ENCODE measurements around the gene ZNF423. TPM values are rescaled to one million over a fixed set of nuclear protein-coding genes. Genes with fewer than 3 reads are reported as not detected.

The ZNF423 gene
- total RNA-seq, 4 donors from 2014 or later: 4.1 to 20.2 (median 10.3) TPM

DNA sequence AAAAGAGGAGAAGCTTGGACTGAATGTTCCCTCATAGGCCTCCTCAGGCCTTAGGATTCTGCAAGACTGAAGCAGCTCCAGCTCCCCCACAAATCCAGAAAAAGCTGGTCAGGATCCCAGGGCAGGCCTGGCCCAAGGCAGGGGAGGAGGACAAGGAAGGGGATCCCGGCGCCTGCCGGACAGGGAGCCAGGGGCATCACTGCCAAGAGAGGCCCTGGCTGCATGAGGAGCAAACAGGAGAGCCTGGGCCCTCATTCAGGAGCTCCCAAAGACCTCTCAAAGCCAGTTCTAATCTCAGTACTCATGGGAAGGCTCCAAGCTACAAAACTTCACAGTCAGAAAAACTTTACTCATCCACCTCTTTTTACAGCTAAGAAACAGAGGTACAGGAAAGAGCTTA lies 67.3 kb downstream of the ZNF423 start:
- TF ChIP-seq, protein P1, sequence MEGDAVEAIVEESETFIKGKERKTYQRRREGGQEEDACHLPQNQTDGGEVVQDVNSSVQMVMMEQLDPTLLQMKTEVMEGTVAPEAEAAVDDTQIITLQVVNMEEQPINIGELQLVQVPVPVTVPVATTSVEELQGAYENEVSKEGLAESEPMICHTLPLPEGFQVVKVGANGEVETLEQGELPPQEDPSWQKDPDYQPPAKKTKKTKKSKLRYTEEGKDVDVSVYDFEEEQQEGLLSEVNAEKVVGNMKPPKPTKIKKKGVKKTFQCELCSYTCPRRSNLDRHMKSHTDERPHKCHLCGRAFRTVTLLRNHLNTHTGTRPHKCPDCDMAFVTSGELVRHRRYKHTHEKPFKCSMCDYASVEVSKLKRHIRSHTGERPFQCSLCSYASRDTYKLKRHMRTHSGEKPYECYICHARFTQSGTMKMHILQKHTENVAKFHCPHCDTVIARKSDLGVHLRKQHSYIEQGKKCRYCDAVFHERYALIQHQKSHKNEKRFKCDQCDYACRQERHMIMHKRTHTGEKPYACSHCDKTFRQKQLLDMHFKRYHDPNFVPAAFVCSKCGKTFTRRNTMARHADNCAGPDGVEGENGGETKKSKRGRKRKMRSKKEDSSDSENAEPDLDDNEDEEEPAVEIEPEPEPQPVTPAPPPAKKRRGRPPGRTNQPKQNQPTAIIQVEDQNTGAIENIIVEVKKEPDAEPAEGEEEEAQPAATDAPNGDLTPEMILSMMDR (IDR thresholded peaks at IDR 0.05; ENCODE audit: low read depth): no peak

- TF ChIP-seq, protein P1 (IDR thresholded peaks at IDR 0.05; ENCODE audit: low read depth): no peak
Observed at GRCh38 chr16:49786926-49787557, 68.9 kb downstream of the ZNF423 start.

GRCh38 chr16:49785970-49786369 lies 69.9 kb downstream of the ZNF423 start:
- TF ChIP-seq, protein P1 (IDR thresholded peaks at IDR 0.05; ENCODE audit: low read depth): no peak

- TF ChIP-seq, protein P1 (IDR thresholded peaks at IDR 0.05; ENCODE audit: low read depth): no peak
Observed at GRCh38 chr16:49782405-49782804, 73.5 kb downstream of the ZNF423 start.

- TF ChIP-seq, protein P1 (IDR thresholded peaks at IDR 0.05; ENCODE audit: low read depth): no peak
Observed at GRCh38 chr16:49781401-49781800, 74.5 kb downstream of the ZNF423 start.

DNA sequence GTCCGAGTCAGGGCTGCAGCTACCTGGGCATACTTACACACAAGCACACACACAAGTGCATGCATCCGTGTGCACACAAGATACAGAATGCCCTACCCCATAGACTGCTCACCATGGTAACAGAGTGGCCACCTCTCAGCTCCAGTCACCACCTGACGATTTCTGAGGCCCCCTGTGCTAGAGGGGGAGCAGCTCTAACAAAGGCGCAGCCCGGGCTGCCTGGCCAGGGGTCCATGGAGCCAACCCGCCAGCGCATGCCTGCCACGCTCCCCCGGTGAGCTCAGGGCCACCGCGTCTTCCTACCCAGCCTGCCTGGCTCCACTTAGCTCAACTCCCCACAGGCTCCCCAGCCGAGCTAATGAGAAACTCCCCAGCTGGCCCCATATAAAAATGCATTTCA lies 75.5 kb downstream of the ZNF423 start:
- TF ChIP-seq, protein P1 (IDR thresholded peaks at IDR 0.05; ENCODE audit: low read depth): no peak

- TF ChIP-seq, protein P1 (IDR thresholded peaks at IDR 0.05; ENCODE audit: low read depth): no peak
Observed at GRCh38 chr16:49779979-49780378, 75.9 kb downstream of the ZNF423 start.

Data from subcutaneous adipose tissue (tissue), 4 donors.